GM21526 (cell line): ENCODE measurements around the gene SPTY2D1.
A peak's percentile ranks its signal among the peaks of the same experiment; 100 is the strongest.
"Not testable (repeated sequence)": the region's sequence is repeated elsewhere in the genome, so short reads cannot be mapped to it uniquely, and the experiment has no call there.

Experiments
- ATAC-seq: cut with Tn5 transposase; IDR thresholded peaks from one replicate; pipeline ENCODE4 v1.9.1; 2021; ENCODE audit warnings: moderate library complexity; ENCODE audit not compliant: unreplicated experiment, low FRiP score

The SPTY2D1 gene

DNA sequence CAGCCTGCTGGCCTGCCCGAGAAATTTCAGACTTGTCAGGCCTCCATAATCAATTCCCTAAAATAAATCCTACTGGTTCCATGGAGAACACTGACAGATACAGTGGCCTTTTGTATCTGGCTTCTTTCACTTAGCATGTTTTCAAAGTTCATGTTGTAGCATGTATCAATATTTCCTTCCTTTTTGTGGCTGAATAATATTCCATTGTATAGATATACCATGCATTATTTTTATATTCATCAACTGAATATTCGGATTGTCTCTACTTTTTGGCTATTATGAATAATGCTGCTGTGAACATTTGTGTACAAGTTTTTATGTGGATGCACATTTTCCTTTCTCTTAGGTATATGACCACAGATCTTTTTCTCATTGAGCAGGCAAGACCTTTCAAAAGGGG lies 10.4 kb downstream of the SPTY2D1 start:
- no peak for ATAC-seq

DNA sequence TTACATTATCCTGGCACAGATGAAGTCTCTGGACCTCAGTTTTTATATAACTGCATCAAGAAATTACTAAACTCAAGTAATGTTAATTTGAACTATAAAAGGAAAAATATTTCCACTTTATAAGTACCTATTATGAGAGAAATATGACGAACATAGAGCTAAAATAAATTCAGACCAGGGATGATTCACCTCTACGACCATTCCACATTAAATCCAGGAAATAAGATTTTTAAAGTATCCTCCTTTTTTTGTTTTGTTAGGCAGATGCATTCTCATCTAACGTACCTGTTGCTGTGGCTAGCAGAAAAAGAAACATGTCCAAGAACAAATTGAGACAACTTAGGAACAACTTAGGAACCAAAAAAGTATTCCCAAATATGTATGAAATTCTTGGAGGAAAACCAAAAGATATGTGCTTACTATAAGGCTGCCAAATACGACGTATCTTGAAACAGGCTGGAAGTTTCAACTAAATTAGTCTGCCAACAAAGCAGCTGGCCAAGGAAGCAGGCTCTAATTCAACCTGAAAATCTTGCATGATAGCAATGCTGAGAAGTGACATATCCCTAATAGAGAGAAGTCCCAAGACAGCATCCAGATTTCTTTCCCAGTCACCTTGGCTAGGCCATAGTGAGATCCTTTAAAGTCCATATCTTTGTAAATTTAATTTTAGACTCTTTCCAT lies 15.7 kb downstream of the SPTY2D1 start:
- ATAC-seq: no peak

DNA sequence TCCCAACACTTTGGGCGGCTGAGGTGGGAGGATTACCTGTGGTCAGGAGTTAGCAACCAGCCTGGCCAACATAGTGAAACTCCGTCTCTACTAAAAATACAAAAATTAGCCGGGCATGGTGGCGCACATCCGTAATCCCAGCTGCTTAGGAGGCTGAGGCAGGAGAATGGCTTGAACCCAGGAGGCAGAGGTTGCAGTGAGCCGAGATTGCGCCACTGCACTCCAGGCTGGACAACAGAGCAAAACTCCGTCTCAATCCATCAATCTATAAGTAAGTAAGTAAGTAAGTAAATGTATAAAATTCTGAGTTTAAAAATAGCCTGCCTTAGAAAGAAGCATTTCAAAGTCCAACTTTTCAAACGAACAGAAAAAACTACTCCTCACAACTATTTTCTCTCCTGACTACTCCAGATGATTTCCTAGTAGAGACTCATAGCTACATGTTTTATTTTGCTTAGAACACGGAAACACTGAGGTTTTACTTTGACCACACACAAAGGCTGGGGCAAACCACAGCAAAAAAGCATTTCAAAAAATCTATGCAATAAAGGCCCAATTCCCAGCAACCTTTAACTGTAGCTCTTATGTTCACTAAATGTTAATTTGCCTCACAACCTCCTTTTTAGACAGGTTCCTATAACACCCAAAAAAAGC lies 16.3 kb downstream of the SPTY2D1 start:
- ATAC-seq: no peak

DNA sequence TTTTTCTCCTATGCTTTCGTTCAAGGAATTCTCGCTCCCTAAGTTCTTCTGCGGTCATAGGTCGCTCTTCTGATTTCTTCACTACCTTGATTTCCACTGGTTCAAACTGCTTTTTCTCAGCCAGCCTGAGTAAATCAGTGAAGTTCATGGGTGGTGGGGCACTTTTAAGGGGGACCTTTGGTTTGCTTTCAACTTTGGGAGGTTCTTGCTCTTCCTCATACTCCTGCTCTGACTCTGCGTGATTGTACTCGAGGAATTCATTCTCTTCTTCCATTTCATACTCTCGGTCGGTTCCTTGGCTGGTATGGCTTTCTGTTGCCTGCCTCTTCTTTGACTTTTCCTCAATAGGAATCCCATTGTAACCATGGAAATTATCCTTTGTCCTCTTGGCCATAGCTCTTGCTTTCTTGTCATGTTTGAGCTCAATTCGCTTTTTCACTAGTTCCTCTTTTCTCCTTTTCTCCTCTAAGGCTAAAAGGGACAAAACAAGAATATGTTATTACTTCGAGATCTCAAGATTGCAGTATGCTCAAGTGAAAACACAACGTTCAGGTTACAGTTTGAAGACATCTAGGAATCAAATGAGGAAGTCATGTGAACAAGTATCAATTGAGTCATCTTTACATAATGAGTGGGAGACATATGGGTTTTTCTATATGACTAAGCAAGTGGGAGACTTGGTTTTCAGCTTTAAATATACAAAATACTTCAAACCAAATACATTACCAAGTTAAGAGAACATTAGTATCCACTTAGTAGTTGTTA lies 18.3 kb downstream of the SPTY2D1 start:
- ATAC-seq: peak; percentile 88

DNA sequence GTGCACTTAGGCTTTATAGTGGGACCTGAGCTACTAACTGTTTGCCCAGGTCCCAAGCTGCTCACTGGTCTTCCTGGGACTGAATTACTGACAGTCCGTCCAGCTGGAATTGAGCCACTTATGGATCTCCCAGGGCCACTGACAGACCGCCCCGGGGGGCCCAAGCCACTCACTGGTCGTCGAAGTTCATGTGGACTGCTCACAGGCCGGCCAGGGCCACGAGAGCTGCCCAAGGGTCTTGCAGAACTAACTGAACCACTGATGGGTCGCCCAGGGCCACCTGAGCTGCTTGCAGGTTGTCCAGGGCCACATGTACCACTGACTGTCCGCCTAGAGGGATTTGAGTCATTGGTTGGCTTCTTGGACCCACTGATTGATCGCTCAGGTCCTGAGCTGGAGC lies 19.5 kb downstream of the SPTY2D1 start:
- no peak for ATAC-seq

DNA sequence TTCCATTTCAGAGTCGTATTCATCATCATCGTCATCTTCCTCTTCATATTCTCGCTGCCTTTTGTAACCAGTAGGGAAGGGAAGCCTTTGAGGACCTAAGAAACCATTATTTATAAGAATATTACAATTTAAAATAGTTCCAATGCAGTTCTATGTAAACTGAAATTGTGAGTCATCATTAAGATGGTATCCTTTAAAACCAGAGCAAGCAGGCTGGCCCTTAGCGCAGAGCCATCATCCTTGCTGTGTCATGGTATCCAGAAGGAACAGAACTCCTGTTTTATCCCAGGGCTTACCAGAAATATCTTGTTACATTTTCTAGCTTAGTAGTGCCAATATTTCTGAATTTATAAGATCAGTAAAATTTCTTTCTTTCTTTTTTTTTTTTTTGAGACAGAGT lies 21.7 kb downstream of the SPTY2D1 start:
- no peak for ATAC-seq

DNA sequence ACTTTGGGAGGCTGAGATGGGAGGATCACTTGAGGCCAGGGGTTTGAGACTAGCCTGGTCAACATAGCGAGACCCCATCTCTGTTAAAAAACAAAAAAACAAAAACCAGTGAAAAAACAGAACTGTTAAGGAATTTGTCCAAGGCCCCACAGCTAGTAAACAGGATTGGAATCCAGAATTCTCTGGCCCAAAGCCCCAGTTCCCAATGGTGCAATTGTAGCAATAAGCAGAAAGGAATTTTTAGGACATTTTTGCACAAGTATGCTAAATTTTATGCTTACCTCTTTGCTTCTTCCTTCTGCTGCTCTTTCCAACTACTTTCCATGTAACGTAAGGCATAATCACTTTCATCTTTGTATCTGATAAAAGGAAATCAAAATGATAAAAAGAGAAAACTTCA lies 22.9 kb downstream of the SPTY2D1 start:
- ATAC-seq: no peak

DNA sequence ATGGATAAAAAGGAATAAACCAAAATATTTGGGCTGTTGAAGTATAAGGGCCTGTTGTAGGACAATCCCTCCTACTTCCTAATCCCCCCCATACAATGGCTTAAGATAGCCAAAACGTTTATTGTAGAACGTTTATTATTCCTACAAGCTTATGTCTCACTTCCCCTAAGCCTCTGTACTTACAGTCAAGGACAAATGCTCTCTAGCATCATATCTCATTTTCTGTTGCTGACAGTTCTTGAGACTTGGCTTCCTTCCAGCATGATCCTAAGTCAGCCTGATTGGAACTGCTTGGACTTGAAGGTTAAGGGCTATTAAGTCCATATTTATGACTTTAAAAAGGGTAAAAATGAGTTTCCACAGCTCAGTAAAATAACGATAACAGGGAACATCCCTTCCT lies 25.8 kb downstream of the SPTY2D1 start:
- no peak for ATAC-seq

DNA sequence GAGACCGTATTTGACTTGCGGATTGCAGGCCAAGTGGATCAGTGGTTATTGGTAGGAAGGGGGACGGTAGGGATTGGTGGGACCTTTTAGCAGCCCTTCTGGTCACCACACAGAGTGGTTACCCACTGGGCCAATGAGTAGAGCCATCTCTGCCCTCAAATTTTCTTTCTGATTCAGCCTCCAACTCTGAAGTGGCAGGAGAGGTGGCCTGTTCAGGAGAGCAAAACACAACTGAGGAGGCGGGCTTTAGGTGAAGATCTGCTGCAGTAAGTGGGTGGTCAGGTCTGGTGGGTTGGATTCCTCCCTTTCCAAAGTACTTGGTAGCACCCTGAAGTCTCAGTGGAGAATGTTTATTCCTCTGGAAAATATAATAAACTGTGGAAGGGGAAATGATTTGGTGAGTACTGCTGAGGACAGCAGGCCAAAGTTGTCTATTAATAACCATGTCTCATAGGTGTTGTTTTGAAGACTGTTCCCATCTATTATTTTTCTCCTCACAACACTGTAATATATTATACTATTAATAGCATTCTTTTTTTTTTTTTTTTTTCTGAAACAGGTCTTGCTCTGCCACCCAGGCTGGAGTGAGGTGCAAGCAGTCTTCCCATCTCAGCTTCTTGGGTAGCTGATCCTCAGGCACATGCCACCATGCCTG lies 33.1 kb downstream of the SPTY2D1 start:
- no peak for ATAC-seq

DNA sequence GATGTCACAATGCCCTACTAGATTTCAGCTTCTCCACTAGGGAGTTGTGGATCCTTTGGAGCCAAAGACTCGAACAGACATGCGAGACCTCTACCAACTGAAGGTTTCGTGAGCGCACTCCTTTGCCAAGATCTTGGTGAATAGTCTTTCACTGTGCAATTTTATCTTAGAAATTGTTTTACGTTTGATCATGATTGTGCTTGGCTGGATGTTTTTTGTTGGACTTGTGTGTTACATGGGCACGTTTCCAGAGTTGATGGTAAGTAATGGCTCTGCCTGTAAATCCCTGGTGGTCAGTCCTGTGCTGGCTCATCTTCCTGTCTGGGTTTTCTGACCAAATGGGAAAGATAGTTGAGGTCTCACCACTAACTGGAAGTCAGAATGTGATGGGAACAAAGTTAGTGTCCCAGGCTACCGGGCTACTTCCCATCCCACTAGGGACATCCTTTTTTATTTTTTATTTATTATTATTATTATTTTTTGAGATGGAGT lies 34.4 kb downstream of the SPTY2D1 start, which contains the start of gene MISFA:
Gene MISFA, plus strand, starts transcription at position 51 of the 492 bp plus-strand sequence. Its CDS starts 140 bp downstream, at position 191.
- ATAC-seq: no peak

DNA sequence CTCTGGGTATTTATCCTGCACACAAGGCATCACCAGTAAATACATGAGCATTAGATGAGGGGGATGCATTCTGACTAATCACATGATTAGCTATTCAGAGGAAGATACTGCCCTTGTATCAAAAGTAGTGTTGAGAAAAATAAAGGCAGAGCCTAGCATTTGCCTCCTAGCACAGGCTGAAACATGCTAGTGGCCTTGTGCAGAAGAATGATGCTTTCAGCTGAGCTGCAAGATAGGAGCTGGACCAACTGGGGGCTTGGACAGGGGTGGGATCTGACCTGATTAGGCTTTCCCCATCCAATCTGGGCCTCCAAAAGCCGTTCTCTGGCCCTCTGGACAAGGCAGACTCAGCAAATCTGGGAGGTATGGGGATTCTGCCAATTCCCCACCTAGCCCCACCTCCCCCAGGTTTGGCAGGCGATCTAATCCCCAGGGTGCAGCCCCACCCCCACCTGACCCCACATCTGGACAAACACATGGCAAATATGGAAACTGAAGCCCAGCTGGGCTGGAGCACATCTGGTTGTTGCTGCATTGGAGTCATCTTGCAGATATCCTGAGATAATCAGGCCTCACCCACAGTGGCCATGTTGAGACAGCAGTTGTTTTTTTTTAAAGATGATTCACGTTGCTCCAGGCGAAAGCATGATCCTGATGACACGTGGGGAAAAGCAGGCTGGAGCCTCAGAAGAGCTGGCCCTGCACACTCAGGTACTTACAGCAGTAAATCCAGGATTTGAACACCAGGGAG lies 39.0 kb downstream of the SPTY2D1 start:
- ATAC-seq: no peak

DNA sequence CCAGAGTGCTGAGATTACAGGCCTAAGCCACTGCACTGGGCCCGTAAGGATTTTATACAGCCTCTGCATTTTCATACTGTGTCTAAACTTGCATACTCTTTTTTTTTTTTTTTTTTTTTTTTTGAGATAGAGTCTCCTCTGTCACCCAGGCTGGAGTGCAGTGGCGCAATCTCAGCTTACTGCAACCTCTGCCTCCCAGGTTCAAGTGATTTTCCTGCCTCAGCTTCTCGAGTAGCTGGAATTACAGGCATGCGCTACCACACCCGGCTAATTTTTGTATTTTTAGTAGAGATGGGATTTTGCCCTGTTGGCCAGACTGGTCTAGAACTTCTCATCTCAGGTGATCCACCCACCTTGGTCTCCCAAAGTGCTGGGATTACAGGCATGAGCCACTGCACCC lies 40.1 kb downstream of the SPTY2D1 start:
- not testable (repeated sequence) for ATAC-seq

DNA sequence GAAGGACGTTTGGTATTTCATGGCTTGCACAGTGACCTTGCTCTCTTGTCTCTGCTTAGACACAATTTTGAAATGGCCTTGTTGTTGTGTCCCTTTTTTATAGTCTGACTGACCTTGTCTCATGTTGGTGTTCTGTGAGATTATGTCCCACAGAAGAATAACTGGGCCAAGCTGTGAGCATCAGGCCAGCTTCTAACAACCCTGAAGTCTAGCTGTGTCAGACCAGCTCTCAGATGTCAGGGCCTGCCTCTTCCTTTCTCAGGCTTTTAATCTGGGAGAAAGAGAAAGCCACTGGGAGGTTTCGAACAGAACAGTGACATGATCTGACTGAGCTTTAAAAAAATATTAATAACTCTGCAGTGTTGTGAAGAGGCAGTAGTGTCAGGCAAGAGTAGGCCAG lies 43.6 kb downstream of the SPTY2D1 start:
- ATAC-seq: no peak

DNA sequence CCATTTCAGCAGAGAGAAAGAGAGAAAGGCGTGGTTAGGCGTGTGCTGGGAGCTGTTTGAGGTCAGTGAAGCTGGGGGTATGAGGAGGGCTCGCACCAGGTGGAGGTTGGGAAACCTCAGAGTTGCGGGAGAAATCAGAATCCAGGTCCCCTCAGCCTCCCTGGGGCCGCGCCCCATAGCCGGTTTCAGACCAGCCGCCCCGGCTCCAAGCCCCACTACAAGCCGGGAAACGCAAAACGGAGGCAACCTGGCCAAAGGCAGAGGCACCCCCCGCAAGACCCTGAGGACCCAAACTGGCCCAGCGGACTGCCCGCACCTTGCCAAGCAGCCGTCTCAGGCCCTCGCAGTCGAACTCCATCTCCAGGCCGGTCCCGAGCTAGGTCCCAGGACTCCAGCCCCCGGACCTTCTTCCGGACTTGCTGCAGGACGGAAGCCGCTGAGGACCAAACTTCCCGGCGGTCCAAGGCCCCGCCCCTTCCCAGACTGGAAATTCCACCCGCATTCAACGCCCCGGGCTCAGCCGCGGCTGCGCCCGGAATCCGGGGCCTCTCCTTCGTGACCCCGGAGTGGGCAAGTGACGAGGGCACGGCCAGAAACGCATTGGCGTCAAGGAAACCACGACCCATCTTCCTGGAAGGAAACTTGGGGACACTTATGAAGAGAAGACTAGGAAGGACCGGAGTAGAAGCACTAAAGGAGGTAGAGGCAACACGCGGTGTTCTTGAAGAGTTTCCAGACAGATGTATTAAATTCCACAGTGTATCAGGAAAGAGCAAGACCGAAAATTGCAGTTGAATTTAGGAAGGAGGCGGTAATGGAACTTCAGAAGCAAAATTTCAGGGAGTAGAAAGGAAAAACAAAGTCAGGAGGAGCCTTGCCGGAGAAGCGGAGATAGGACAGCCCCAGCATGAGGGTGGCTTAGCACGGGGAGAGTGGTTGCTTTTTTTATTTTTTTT lies 45.6 kb downstream of the SPTY2D1 start, which contains the start of gene UEVLD:
Gene UEVLD, minus strand, starts transcription at position 438 of the 956 bp plus-strand sequence. Its CDS starts 80 bp downstream, at position 358.
- ATAC-seq: peak; percentile 64

DNA sequence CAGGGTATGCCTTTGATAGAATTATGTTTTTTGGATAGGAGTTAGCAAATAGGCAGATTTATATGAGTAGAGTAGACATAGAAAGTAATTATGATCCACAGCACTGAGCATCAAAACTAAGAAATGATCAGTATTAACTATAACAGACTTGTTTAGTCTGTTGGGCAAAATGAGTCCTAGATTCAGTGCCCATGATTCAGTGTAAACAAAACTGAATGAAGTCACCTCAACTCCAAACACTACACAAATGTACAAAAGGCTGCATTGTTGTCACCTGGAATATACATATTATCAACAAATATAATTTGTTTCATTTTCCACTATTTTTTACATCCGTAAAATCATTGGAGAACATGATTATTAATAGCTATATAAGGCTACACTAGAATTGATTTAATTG lies 52.3 kb downstream of the SPTY2D1 start:
- ATAC-seq: no peak

DNA sequence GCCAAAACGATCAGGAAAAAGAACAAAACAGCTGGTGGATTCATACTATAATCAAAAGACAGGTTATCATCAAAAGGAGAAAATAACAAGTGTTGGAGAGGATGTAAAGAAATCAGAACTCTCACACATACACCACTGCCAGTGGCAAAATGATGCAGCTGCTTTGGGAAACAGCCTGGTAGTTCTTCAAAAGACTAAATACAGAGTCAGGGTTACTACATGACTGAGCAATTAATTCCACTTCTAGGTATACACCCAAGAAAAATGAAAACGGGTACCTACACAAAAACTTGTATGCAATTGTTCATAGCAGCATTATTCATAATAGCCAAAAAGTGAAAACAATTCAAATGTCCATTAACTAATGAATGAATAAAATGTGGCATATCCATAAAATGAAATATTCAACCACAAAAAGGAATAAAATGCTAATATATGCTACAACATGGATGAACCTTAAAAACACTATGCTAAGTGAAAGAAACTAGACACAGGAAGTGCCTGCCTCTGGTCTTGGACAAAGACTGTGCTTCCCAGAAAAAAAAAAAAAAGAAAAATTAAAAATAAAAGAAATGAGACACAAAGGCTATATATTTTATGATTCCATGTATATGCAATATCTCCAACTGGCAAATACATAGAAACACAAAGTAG lies 53.9 kb downstream of the SPTY2D1 start:
- no peak for ATAC-seq

DNA sequence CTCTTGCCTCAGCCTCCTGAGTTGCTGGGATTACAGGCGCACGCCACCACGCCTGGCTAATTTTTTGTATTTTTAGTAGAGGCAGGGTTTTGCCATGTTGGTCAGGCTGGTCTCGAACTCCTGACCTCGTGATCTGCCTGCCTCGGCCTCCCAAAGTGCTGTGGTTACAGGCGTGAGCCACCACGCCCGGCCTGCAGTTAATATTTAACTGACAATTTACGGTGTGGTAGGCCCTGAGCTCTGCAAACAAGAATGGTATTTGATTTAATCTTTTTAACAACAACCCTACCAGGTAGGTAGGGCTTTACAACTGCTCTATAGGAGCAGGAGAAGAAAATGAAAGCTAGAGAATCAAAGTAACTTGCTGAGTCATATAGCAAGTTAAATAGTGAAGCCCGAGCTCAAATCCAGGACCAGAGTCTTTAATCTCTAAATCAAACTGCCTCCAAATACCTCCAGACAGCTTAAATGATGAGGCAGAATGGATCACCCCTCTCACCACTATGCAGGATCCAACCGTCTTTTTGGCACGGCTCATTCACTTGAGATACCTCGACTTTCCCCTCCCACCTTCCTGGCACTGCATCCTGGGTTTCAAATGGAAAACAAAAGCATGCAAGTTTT lies 55.1 kb downstream of the SPTY2D1 start:
- no peak for ATAC-seq

DNA sequence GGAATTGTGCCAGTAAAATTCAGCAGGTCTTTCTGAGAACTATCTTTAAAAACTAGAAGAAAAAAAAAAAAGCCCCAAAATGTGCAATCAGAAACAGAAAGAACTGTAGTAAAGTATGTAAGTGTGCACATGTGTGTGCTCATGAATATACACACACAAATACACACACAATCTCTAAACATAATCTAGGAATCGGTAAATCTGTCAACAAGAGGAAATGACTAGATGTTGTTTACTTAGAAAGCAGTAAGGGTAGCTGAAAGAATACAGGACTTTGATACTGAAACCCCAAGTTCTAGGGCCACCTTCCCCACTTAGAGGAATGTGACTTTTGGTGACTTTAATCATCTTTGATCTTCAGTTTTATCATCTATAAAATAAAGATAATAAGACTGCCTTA lies 58.8 kb downstream of the SPTY2D1 start:
- no peak for ATAC-seq
